WTC11 (cell line): ENCODE results near the gene MSI2.

Experiments
- ATF1 ChIP-seq: sonication (generic); formaldehyde crosslinking; IDR thresholded peaks from 2 replicates; pipeline ENCODE4 v1.8.1; 2023; ENCODE audit warnings: mild to moderate bottlenecking, moderate library complexity, missing genetic modification reagents
- CREB1 ChIP-seq: sonication (generic); formaldehyde crosslinking; IDR thresholded peaks from 2 replicates; pipeline ENCODE4 v1.8.0; 2023; ENCODE audit warnings: mild to moderate bottlenecking, missing genetic modification reagents
- CTCF ChIP-seq: fragments of 200-600 bp; IDR thresholded peaks from 2 replicates; pipeline ENCODE4 v1.8.0; 2022; ENCODE audit warnings: antibody characterized with exemption
- HMGXB4 ChIP-seq: sonication (generic); formaldehyde crosslinking; IDR thresholded peaks from 2 replicates; pipeline ENCODE4 v1.8.1; 2023; ENCODE audit warnings: mild to moderate bottlenecking, moderate library complexity, missing genetic modification reagents
- MAX ChIP-seq: sonication (generic); formaldehyde crosslinking; IDR thresholded peaks from 2 replicates; pipeline ENCODE4 v1.8.0; 2022; ENCODE audit warnings: mild to moderate bottlenecking, missing genetic modification reagents
- NR2C2 ChIP-seq: sonication (generic); formaldehyde crosslinking; IDR thresholded peaks from 2 replicates; pipeline ENCODE4 v1.8.0; 2022; ENCODE audit warnings: mild to moderate bottlenecking, missing genetic modification reagents
- SMAD4 ChIP-seq: sonication (generic); formaldehyde crosslinking; IDR thresholded peaks from 2 replicates; pipeline ENCODE4 v1.8.0; 2022; ENCODE audit warnings: mild to moderate bottlenecking, missing genetic modification reagents
- USF1 ChIP-seq: sonication (generic); formaldehyde crosslinking; IDR thresholded peaks from 2 replicates; pipeline ENCODE4 v1.8.0; 2022; ENCODE audit warnings: mild to moderate bottlenecking, missing genetic modification reagents
- USF2 ChIP-seq: sonication (generic); formaldehyde crosslinking; IDR thresholded peaks from 2 replicates; pipeline ENCODE4 v1.8.1; 2023; ENCODE audit warnings: mild to moderate bottlenecking, missing genetic modification reagents, moderate library complexity

- TF ChIP-seq NR2C2 (CRISPR knock-in tag) (no peak), MAX (CRISPR knock-in tag) (no peak), CTCF (no peak), HMGXB4 (CRISPR knock-in tag) (no peak), USF1 (CRISPR knock-in tag) (no peak), SMAD4 (no peak), USF2 (CRISPR knock-in tag) (no peak), CREB1 (CRISPR knock-in tag) (no peak), ATF1 (no peak)
These were observed 428.6 kb downstream of the MSI2 start for GRCh38 chr17:57684711-57685498.
